Osteoblast (primary cell): ENCODE results near the gene WWOX. TPM values are rescaled to one million over a fixed set of nuclear protein-coding genes. Genes with fewer than 3 reads are reported as not detected.
A peak's percentile ranks its signal among the peaks of the same experiment; 100 is the strongest.

Experiments used
- DNase-seq: peaks from one replicate; pipeline ENCODE4 v3.0.0; 2011; ENCODE audit warnings: low spot score, mixed read lengths; ENCODE audit not compliant: insufficient read length; ENCODE audit errors: missing footprints
- H2AFZ ChIP-seq: 2 replicates; pipeline ENCODE4 v1.6.0; 2011; ENCODE audit warnings: mild to moderate bottlenecking, low read length
- H3K27ac ChIP-seq: 2 replicates; pipeline ENCODE4 v1.5.1; 2011; ENCODE audit warnings: mild to moderate bottlenecking, low read depth, low read length, moderate library complexity
- H3K27me3 ChIP-seq: 2 replicates; pipeline ENCODE4 v1.6.0; 2012; ENCODE audit warnings: mild to moderate bottlenecking, control low read depth, inconsistent platforms, low read length, moderate library complexity; ENCODE audit not compliant: insufficient read depth
- H3K36me3 ChIP-seq: 2 replicates; pipeline ENCODE4 v1.5.1; 2011; ENCODE audit warnings: mild to moderate bottlenecking, low read length, control low read depth, moderate library complexity; ENCODE audit not compliant: insufficient read depth
- H3K4me1 ChIP-seq: 2 replicates; pipeline ENCODE4 v1.5.1; 2011; ENCODE audit warnings: mild to moderate bottlenecking, low read length, control low read depth, moderate library complexity; ENCODE audit not compliant: insufficient read depth
- H3K4me2 ChIP-seq: 2 replicates; pipeline ENCODE4 v1.6.0; 2011; ENCODE audit warnings: mild to moderate bottlenecking, low read length; ENCODE audit not compliant: insufficient read depth
- H3K4me3 ChIP-seq: fragments of 200-600 bp; sonication (generic); 3 replicates; pipeline ENCODE4 v1.5.1; 2012; ENCODE audit warnings: mild to moderate bottlenecking, low read length, inconsistent platforms; ENCODE audit not compliant: insufficient read depth
- H3K79me2 ChIP-seq: 2 replicates; pipeline ENCODE4 v1.6.0; 2012; ENCODE audit warnings: mild to moderate bottlenecking, low read length, control low read depth, inconsistent platforms; ENCODE audit not compliant: insufficient read depth
- H3K9me3 ChIP-seq: 2 replicates; pipeline ENCODE4 v1.5.1; 2011; ENCODE audit warnings: low read depth, low read length, control low read depth
- H4K20me1 ChIP-seq: 2 replicates; pipeline ENCODE4 v1.6.0; 2012; ENCODE audit warnings: mild to moderate bottlenecking, low read length, control low read depth; ENCODE audit not compliant: insufficient read depth
- total RNA-seq: library from RNA; depleted of rRNA; stranded (reverse); fragments of >200 nt; gene quantifications from 2 replicates; pipeline ENCODE4 v1.2.3, GENCODE V29; 2012
- TF ChIP-seq, protein P1 (sequence below): IDR thresholded peaks from 2 replicates; pipeline ENCODE4 v1.5.1; 2011; ENCODE audit warnings: mild to moderate bottlenecking, low read depth, low read length, moderate library complexity; ENCODE audit errors: extremely low read depth

WWOX gene
- total RNA-seq, 1 donor = 23.9 TPM

DNA sequence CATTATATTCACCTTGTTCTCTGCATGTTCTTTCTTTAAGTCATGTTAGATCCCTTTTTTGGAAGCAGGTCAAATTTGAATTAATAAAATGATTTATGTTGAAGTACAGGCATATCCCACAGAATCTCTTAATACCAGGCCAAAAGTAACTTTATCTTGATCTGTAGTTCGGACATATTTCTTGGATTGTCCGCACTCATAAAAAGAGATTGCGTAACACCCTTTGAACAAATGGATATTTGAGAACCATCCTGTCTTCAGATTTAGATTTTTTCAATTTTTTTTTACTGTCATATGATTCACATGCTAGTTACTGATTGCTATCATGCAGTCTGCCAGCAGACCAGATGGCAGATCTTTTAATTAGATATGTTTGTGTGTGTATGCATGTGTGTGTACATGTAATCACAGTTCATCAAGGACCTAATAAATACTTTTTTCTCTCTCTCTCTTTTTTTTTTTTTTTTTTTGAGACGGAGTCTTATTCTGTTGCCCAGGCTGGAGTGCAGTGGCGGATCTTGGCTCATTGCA is 352.6 kb downstream of the WWOX start:
- H3K36me3 ChIP-seq = no peaks in the 10 kb centered on the region
- H4K20me1 ChIP-seq = no peaks in the 10 kb centered on the region
- no peak for DNase-seq
- H3K27ac ChIP-seq = no peak overlapping the region
- H2AFZ ChIP-seq = no peak overlapping the region
- no peaks in the 10 kb centered on the region for H3K79me2 ChIP-seq
- no peak overlapping the region for H3K4me3 ChIP-seq
- H3K27me3 ChIP-seq = no peaks in the 10 kb centered on the region
- no peaks in the 10 kb centered on the region for H3K9me3 ChIP-seq
- no peak overlapping the region for H3K4me2 ChIP-seq
- no peaks in the 10 kb centered on the region for H3K4me1 ChIP-seq
- TF ChIP-seq, protein P1, sequence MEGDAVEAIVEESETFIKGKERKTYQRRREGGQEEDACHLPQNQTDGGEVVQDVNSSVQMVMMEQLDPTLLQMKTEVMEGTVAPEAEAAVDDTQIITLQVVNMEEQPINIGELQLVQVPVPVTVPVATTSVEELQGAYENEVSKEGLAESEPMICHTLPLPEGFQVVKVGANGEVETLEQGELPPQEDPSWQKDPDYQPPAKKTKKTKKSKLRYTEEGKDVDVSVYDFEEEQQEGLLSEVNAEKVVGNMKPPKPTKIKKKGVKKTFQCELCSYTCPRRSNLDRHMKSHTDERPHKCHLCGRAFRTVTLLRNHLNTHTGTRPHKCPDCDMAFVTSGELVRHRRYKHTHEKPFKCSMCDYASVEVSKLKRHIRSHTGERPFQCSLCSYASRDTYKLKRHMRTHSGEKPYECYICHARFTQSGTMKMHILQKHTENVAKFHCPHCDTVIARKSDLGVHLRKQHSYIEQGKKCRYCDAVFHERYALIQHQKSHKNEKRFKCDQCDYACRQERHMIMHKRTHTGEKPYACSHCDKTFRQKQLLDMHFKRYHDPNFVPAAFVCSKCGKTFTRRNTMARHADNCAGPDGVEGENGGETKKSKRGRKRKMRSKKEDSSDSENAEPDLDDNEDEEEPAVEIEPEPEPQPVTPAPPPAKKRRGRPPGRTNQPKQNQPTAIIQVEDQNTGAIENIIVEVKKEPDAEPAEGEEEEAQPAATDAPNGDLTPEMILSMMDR = no peak

DNA sequence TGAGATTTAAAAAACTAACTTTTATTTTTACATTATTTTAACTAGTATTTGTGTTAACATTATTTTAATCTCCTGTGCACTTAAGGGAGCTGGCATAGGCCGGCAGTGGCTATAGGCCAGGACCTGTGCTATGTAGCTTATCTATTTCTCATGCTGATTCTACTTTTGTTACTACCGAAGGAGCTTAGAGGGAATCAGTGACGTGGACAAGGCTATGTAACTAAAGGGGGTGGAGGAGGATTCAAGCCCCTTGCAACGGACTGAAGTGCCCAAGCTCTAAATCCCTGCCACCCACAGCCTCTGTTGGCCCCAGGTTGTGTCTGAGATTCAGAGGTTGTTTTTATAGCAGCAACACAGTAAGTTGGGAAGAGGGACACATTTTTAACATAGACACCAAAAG is 356.4 kb downstream of the WWOX start:
- H3K4me2 ChIP-seq = no peak overlapping the region

DNA sequence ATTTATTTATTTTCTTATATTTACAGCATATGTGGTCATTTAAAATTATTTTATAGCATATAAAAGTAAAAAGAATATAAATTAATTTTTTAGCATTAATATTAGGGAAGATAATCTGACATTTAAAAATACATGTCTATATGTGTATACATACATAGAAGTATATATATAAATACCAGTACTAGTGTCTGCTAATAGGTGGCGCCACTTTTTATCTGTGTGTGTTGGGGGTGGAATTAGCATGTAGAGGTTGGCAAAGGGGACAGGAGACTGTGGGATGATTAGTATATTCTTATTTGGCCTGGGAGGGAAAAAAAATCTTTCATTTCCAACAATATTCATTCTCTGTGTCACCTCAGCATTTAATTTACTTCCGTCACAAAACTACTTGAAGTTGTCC is 359.1 kb downstream of the WWOX start:
- TF ChIP-seq, protein P1 = no peak
- H3K27ac ChIP-seq = no peak overlapping the region
- no peaks in the 10 kb centered on the region for H3K79me2 ChIP-seq
- H3K4me2 ChIP-seq = no peak overlapping the region
- H4K20me1 ChIP-seq = no peaks in the 10 kb centered on the region
- no peaks in the 10 kb centered on the region for H3K27me3 ChIP-seq
- H3K36me3 ChIP-seq = no peaks in the 10 kb centered on the region
- H3K4me3 ChIP-seq = no peak overlapping the region
- H3K4me1 ChIP-seq = no peaks in the 10 kb centered on the region
- H2AFZ ChIP-seq = no peak overlapping the region
- no peak for DNase-seq
- H3K9me3 ChIP-seq = no peaks in the 10 kb centered on the region

More for the DNA sequence above, 356.4 kb downstream of the WWOX start:
- no peaks in the 10 kb centered on the region for H3K4me1 ChIP-seq
- no peaks in the 10 kb centered on the region for H4K20me1 ChIP-seq
- H3K27me3 ChIP-seq = no peaks in the 10 kb centered on the region
- H3K79me2 ChIP-seq = no peaks in the 10 kb centered on the region
- no peaks in the 10 kb centered on the region for H3K9me3 ChIP-seq
- TF ChIP-seq, protein P1 = no peak
- H2AFZ ChIP-seq = no peak overlapping the region
- H3K27ac ChIP-seq = no peak overlapping the region
- DNase-seq = peak; percentile 39
- H3K36me3 ChIP-seq = no peaks in the 10 kb centered on the region
- H3K4me3 ChIP-seq = no peak overlapping the region

DNA sequence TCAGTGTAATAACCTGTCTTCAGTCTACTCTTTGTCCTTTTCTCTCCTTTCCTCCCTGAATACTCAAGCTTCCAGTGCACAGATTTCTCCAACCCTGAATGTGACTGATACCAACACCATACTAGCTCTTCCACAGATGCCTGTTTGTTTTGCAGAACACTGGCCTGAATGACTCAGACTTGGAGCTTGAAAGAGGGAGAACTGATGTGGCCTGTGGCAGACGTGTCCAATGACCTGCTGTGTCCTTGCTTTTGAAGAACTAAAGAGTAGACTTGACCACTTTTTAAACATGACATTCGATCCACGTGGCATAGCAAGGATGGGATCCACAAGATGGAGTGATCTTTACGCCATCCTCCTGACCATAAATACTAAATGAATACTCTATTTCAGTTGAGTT is 361.0 kb downstream of the WWOX start:
- Histone ChIP-seq H3K4me3 (no peak overlapping the region), H3K4me2 (no peak overlapping the region), H3K4me1 (no peaks in the 10 kb centered on the region), H3K27ac (no peak overlapping the region), H3K79me2 (no peaks in the 10 kb centered on the region), H4K20me1 (no peaks in the 10 kb centered on the region), H3K9me3 (peaks cover 4% of the 10 kb centered on the region), H3K27me3 (no peaks in the 10 kb centered on the region), H2AFZ (no peak overlapping the region), H3K36me3 (no peaks in the 10 kb centered on the region)
- TF ChIP-seq, protein P1 = no peak
- DNase-seq = no peak
